Activated CD4-positive, alpha-beta T cell treated with anti-CD3 and anti-CD28 coated beads for 1 hour (primary cell): Measurements from ENCODE around the gene ANXA4.
A peak's percentile ranks its signal among the peaks of the same experiment; 100 is the strongest.
"Not testable (repeated sequence)": the region's sequence is repeated elsewhere in the genome, so short reads cannot be mapped to it uniquely, and the experiment has no call there.

Source experiments
- DNase-seq: peaks from one replicate; pipeline ENCODE4 v3.0.0-alpha.2; 2020

ANXA4 gene

GRCh38 chr2:69811591-69811990 lies 69.7 kb downstream of the ANXA4 start:
- DNase-seq, result no peak

- no peak for DNase-seq
Observed at GRCh38 chr2:69815717-69816116, 73.8 kb downstream of the ANXA4 start.

- peak; percentile 43 for DNase-seq
Observed at GRCh38 chr2:69816923-69817542, 75.1 kb downstream of the ANXA4 start.

- DNase-seq, result no peak
Observed at GRCh38 chr2:69817729-69818501, 76.0 kb downstream of the ANXA4 start.

GRCh38 chr2:69827796-69828540 lies 86.0 kb downstream of the ANXA4 start:
- DNase-seq, result no peak

GRCh38 chr2:69828938-69829255 lies 87.0 kb downstream of the ANXA4 start:
- DNase-seq, result no peak

- DNase-seq, result peak; percentile 98
Observed at GRCh38 chr2:69829256-69830044, 87.5 kb downstream of the ANXA4 start, which contains the start of gene GMCL1. TSS of gene GMCL1 (plus strand) at chr2:69829660. CDS start at chr2:69829893, 233 bp downstream.

- peak; percentile 19 for DNase-seq
Observed at GRCh38 chr2:69830045-69830905, 88.3 kb downstream of the ANXA4 start.

GRCh38 chr2:69830906-69831241 lies 88.9 kb downstream of the ANXA4 start:
- DNase-seq, result not testable (repeated sequence)

GRCh38 chr2:69831354-69831905 lies 89.5 kb downstream of the ANXA4 start:
- DNase-seq, result no peak

- no peak for DNase-seq
Observed at GRCh38 chr2:69833752-69834151, 91.8 kb downstream of the ANXA4 start.

GRCh38 chr2:69835666-69836065 lies 93.7 kb downstream of the ANXA4 start:
- no peak for DNase-seq

GRCh38 chr2:69836316-69836715 lies 94.4 kb downstream of the ANXA4 start:
- no peak for DNase-seq

- no peak for DNase-seq
Observed at GRCh38 chr2:69837533-69837932, 95.6 kb downstream of the ANXA4 start.

- DNase-seq, result no peak
Observed at GRCh38 chr2:69843993-69844392, 102.1 kb downstream of the ANXA4 start.

GRCh38 chr2:69844560-69844959 lies 102.6 kb downstream of the ANXA4 start:
- DNase-seq, result no peak

GRCh38 chr2:69846182-69847067 lies 104.5 kb downstream of the ANXA4 start:
- DNase-seq, result no peak

GRCh38 chr2:69847068-69847828 lies 105.3 kb downstream of the ANXA4 start:
- DNase-seq, result no peak

GRCh38 chr2:69848186-69848790 lies 106.4 kb downstream of the ANXA4 start:
- no peak for DNase-seq

GRCh38 chr2:69858261-69858660 lies 116.3 kb downstream of the ANXA4 start:
- DNase-seq, result no peak
